ENCODE results near the gene COL18A1.

The COL18A1 gene

GRCh38 chr21:45424854-45425795 lies 20.2 kb downstream of the COL18A1 start:
- in situ Hi-C loops (cut with MboI; ENCODE audit: low sequenced_read_pairs), result loop anchor here (25.0 kb wide), 1 partner anchor 288 kb away; no protein-coding TSS in a partner anchor

GRCh38 chr21:45427331-45428271 lies 22.6 kb downstream of the COL18A1 start:
- in situ Hi-C loops (cut with MboI; ENCODE audit: low sequenced_read_pairs), result loop anchor here (25.0 kb wide), 1 partner anchor 290 kb away; no protein-coding TSS in a partner anchor

GRCh38 chr21:45428534-45428933 lies 23.6 kb downstream of the COL18A1 start:
- in situ Hi-C loops (cut with MboI; ENCODE audit: low sequenced_read_pairs), result loop anchor here (25.0 kb wide), 1 partner anchor 291 kb away; no protein-coding TSS in a partner anchor

- in situ Hi-C loops (cut with MboI; ENCODE audit: low sequenced_read_pairs), result loop anchor here (25.0 kb wide), 1 partner anchor 292 kb away; no protein-coding TSS in a partner anchor
These were observed 24.5 kb downstream of the COL18A1 start for GRCh38 chr21:45429221-45430175.

GRCh38 chr21:45430521-45431501 lies 25.8 kb downstream of the COL18A1 start:
- in situ Hi-C loops (cut with MboI; ENCODE audit: low sequenced_read_pairs), result loop anchor here (25.0 kb wide), 1 partner anchor 294 kb away; no protein-coding TSS in a partner anchor

GRCh38 chr21:45431781-45432572 lies 27.0 kb downstream of the COL18A1 start:
- in situ Hi-C loops (cut with MboI; ENCODE audit: low sequenced_read_pairs), result loop anchor here (25.0 kb wide), 1 partner anchor 295 kb away; no protein-coding TSS in a partner anchor

- in situ Hi-C loops (cut with MboI; ENCODE audit: low sequenced_read_pairs), result loop anchor here (25.0 kb wide), 1 partner anchor 295 kb away; no protein-coding TSS in a partner anchor
These were observed 27.8 kb downstream of the COL18A1 start for GRCh38 chr21:45432575-45433255.

GRCh38 chr21:45433301-45433700 lies 28.3 kb downstream of the COL18A1 start:
- in situ Hi-C loops (cut with MboI; ENCODE audit: low sequenced_read_pairs), result loop anchor here (25.0 kb wide), 1 partner anchor 296 kb away; no protein-coding TSS in a partner anchor

- in situ Hi-C loops (cut with MboI; ENCODE audit: low sequenced_read_pairs), result loop anchor here (25.0 kb wide), 1 partner anchor 297 kb away; no protein-coding TSS in a partner anchor
These were observed 29.1 kb downstream of the COL18A1 start for GRCh38 chr21:45433911-45434644.

- in situ Hi-C loops (cut with MboI; ENCODE audit: low sequenced_read_pairs), result loop anchor here (25.0 kb wide), 1 partner anchor 297 kb away; no protein-coding TSS in a partner anchor
These were observed 29.8 kb downstream of the COL18A1 start for GRCh38 chr21:45434645-45435217.

GRCh38 chr21:45435405-45435981 lies 30.5 kb downstream of the COL18A1 start:
- in situ Hi-C loops (cut with MboI; ENCODE audit: low sequenced_read_pairs), result loop anchor here (25.0 kb wide), 1 partner anchor 298 kb away; no protein-coding TSS in a partner anchor

- in situ Hi-C loops (cut with MboI; ENCODE audit: low sequenced_read_pairs), result loop anchor here (25.0 kb wide), 1 partner anchor 299 kb away; no protein-coding TSS in a partner anchor
These were observed 31.5 kb downstream of the COL18A1 start for GRCh38 chr21:45436351-45437065.

GRCh38 chr21:45437844-45438243 lies 32.9 kb downstream of the COL18A1 start:
- in situ Hi-C loops (cut with MboI; ENCODE audit: low sequenced_read_pairs), result loop anchor here (25.0 kb wide), 1 partner anchor 301 kb away; no protein-coding TSS in a partner anchor

- in situ Hi-C loops (cut with MboI; ENCODE audit: low sequenced_read_pairs), result loop anchor here (25.0 kb wide), 1 partner anchor 301 kb away; no protein-coding TSS in a partner anchor
These were observed 33.6 kb downstream of the COL18A1 start for GRCh38 chr21:45438391-45439145.
